ENCODE results near the gene SLC12A7. TPM values are rescaled to one million over a fixed set of nuclear protein-coding genes. Genes with fewer than 3 reads are reported as not detected.

SLC12A7 gene
- total and polyA plus RNA-seq, 10 donors, result 8.6 to 120 (median 52.3) TPM

DNA sequence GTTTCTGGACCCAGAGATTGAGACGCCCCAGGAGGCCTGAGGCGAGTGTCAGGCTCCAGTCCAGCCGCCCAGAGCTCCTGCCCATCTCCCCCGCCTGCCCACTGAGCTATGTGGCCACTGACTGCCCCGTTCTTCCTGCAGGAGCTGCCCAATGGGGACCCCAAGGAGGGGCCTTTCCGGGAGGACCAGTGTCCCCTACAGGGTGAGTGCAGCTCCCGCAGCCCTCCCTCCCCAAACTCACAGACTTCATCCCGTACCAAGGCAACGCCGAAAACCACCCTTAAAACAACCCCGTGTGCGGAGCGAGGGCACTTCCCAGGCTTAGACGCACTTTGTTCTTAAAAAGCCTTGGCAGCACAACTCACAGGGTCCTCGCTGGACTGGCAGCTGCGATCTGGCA, 79.9 kb downstream of the SLC12A7 start:
- 85 to 91% (median 88%) methylated on average over 16 of the region's 16 CpGs for WGBS, 5 donors
- Histone ChIP-seq H3K27ac (no peak overlapping the region), H3K36me3 (peaks cover 0 to 23% (median 0%) of the 10 kb centered on the region in 6 donors), H3K4me1 (no peaks in the 10 kb centered on the region), H3K9me3 (no peaks in the 10 kb centered on the region), H3K4me3 (no peak overlapping the region), H3K27me3 (replicated peaks in 1 of 7) (peaks cover 0 to 59% (median 5%) of the 10 kb centered on the region in 7 donors)
- no peak for TF ChIP-seq POLR2A (IDR thresholded peaks at IDR 0.05)
- TF ChIP-seq, protein P1, sequence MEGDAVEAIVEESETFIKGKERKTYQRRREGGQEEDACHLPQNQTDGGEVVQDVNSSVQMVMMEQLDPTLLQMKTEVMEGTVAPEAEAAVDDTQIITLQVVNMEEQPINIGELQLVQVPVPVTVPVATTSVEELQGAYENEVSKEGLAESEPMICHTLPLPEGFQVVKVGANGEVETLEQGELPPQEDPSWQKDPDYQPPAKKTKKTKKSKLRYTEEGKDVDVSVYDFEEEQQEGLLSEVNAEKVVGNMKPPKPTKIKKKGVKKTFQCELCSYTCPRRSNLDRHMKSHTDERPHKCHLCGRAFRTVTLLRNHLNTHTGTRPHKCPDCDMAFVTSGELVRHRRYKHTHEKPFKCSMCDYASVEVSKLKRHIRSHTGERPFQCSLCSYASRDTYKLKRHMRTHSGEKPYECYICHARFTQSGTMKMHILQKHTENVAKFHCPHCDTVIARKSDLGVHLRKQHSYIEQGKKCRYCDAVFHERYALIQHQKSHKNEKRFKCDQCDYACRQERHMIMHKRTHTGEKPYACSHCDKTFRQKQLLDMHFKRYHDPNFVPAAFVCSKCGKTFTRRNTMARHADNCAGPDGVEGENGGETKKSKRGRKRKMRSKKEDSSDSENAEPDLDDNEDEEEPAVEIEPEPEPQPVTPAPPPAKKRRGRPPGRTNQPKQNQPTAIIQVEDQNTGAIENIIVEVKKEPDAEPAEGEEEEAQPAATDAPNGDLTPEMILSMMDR (IDR thresholded peaks at IDR 0.05 in 8 of 11, conservative IDR thresholded peaks at IDR 0.05 in 3 of 11), result no peak
- TF ChIP-seq POLR2AphosphoS5 (IDR thresholded peaks at IDR 0.05), result no peak
- intact Hi-C loops (cut with DNase I; ENCODE audit: low total_unique reads), result no loop called here
- DNase-seq, result no peak

- Histone ChIP-seq H3K4me3 (no peak overlapping the region), H3K36me3 (peaks cover 0 to 23% (median 0%) of the 10 kb centered on the region in 6 donors), H3K9me3 (no peaks in the 10 kb centered on the region), H3K4me1 (no peaks in the 10 kb centered on the region), H3K27me3 (replicated peaks in 1 of 7) (peaks cover 0 to 59% (median 5%) of the 10 kb centered on the region in 7 donors), H3K27ac (no peak overlapping the region)
- no peak for DNase-seq
- TF ChIP-seq POLR2A (IDR thresholded peaks at IDR 0.05), result no peak
- no peak for TF ChIP-seq POLR2AphosphoS5 (IDR thresholded peaks at IDR 0.05)
- TF ChIP-seq, protein P1 (IDR thresholded peaks at IDR 0.05 in 8 of 11, conservative IDR thresholded peaks at IDR 0.05 in 3 of 11), result no peak
- 83 to 92% (median 89%) methylated on average over 13 to 19 of the region's 19 CpGs for WGBS, 5 donors
- intact Hi-C loops (cut with DNase I; ENCODE audit: low total_unique reads), result no loop called here
Measured at GRCh38 chr5:1031306-1031959, 80.4 kb downstream of the SLC12A7 start.

DNA sequence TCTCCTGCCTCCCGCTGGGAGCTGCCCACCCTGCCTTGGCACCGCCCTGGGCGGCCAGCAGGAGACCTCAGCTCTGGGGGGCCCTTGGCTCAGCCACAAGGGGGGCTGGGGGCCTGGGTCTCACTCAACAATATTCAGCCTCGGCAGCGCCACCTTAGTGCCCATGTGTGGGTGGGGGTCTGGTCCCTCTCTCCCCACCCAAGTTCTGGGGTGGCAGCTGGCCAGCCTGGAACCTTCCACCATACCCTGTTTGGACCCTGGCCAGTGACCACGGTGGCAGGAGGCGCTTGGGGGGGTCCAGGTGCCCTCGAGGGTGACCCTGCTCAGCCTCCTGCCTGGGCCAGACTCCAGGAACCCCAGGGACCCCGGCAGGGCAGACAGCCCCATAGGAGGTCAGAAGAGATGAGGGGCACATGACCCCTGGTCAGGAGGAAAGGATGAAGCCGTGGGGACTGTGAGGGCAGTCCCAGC, 81.0 kb downstream of the SLC12A7 start:
- no peak for DNase-seq
- TF ChIP-seq POLR2A (IDR thresholded peaks at IDR 0.05), result no peak
- TF ChIP-seq, protein P1 (IDR thresholded peaks at IDR 0.05 in 8 of 11, conservative IDR thresholded peaks at IDR 0.05 in 3 of 11), result no peak
- no peak for TF ChIP-seq POLR2AphosphoS5 (IDR thresholded peaks at IDR 0.05)
- H3K4me3 ChIP-seq, result no peak overlapping the region
- peaks cover 0 to 59% (median 5%) of the 10 kb centered on the region in 7 donors for H3K27me3 ChIP-seq (replicated peaks in 1 of 7)
- peaks cover 0 to 23% (median 0%) of the 10 kb centered on the region in 6 donors for H3K36me3 ChIP-seq
- intact Hi-C loops (cut with DNase I; ENCODE audit: low total_unique reads), result no loop called here
- H3K27ac ChIP-seq, result no peak overlapping the region
- no peaks in the 10 kb centered on the region for H3K9me3 ChIP-seq
- 69 to 80% (median 74%) methylated on average over 3 to 10 of the region's 10 CpGs for WGBS, 5 donors
- H3K4me1 ChIP-seq, result no peaks in the 10 kb centered on the region

GRCh38 chr5:1029945-1030625, 81.8 kb downstream of the SLC12A7 start:
- 72 to 90% (median 80%) methylated on average over 7 to 10 of the region's 10 CpGs for WGBS, 5 donors
- Histone ChIP-seq H3K9me3 (no peaks in the 10 kb centered on the region), H3K4me1 (no peaks in the 10 kb centered on the region), H3K36me3 (peaks cover 0 to 23% (median 0%) of the 10 kb centered on the region in 6 donors), H3K27me3 (replicated peaks in 1 of 7) (peaks cover 0 to 59% (median 5%) of the 10 kb centered on the region in 7 donors), H3K27ac (no peak overlapping the region), H3K4me3 (no peak overlapping the region)
- TF ChIP-seq POLR2A (IDR thresholded peaks at IDR 0.05) (no peak), POLR2AphosphoS5 (IDR thresholded peaks at IDR 0.05) (no peak)
- TF ChIP-seq, protein P1 (IDR thresholded peaks at IDR 0.05 in 8 of 11, conservative IDR thresholded peaks at IDR 0.05 in 3 of 11), result no peak
- DNase-seq, result no peak
- intact Hi-C loops (cut with DNase I; ENCODE audit: low total_unique reads), result no loop called here

All from spleen (tissue), 11 donors.